NCI-H1694 treated with DMSO at 0.1 percent for 48 hours (cell line): Measurements from ENCODE around the gene DIS3.
"Not testable (repeated sequence)": the region's sequence is repeated elsewhere in the genome, so short reads cannot be mapped to it uniquely, and the experiment has no call there.

Experiments
- DNase-seq: peaks from one replicate; lab custom pipeline; 2025; lab: John Stamatoyannopoulos, UW

Gene DIS3, protein sequence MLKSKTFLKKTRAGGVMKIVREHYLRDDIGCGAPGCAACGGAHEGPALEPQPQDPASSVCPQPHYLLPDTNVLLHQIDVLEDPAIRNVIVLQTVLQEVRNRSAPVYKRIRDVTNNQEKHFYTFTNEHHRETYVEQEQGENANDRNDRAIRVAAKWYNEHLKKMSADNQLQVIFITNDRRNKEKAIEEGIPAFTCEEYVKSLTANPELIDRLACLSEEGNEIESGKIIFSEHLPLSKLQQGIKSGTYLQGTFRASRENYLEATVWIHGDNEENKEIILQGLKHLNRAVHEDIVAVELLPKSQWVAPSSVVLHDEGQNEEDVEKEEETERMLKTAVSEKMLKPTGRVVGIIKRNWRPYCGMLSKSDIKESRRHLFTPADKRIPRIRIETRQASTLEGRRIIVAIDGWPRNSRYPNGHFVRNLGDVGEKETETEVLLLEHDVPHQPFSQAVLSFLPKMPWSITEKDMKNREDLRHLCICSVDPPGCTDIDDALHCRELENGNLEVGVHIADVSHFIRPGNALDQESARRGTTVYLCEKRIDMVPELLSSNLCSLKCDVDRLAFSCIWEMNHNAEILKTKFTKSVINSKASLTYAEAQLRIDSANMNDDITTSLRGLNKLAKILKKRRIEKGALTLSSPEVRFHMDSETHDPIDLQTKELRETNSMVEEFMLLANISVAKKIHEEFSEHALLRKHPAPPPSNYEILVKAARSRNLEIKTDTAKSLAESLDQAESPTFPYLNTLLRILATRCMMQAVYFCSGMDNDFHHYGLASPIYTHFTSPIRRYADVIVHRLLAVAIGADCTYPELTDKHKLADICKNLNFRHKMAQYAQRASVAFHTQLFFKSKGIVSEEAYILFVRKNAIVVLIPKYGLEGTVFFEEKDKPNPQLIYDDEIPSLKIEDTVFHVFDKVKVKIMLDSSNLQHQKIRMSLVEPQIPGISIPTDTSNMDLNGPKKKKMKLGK

DNA sequence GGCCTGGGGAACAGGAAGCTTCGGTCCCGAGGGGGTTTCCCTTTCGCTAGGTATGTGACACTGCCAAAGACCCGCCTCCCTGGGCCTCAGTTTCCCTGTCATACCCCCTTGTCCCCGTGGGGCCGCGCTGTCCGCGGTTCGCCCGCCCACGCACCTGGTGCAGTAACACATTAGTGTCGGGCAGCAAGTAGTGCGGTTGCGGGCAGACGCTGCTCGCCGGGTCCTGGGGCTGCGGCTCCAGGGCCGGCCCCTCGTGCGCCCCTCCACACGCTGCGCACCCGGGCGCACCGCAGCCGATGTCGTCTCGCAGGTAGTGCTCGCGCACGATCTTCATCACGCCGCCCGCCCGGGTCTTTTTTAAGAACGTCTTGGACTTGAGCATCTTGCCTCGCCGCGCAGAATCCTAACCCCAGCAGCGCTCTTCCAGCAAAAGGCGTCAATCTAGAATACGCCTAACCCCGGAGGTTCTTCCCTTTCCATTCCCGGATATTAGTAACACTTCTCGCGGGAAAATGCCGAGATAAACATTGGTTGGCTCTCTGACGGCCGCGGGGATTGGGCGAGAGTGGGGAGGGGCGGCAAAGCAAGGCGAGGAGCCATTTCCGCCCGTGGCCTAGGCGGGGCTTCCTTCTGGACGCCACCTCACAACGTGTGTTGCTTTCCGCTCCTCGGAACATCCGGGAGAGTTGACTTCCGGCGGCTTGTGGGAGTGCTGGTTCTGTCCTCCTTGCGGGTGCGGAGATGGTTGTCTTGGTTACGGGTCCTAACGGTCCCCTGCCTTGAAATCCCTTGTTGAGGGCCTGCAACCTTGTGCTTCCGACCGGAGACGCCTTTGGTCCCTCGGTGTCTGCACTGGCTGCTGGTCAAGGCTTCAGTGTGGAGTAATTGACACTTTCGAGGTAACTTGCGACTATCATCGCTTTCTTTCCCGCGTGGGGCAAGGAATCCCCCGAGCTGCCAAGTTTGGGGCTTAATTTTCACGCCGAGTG is at the start of gene DIS3, which contains the start of gene PIBF1:
TSS of gene DIS3 (minus strand) at position 450 of the 989 bp plus-strand sequence. CDS start at position 382, 68 bp downstream.
TSS of gene PIBF1 (plus strand) at position 683 of the 989 bp plus-strand sequence. CDS start 1,337 bp downstream, outside the sequence.
- DNase-seq = peak; percentile 97

DNA sequence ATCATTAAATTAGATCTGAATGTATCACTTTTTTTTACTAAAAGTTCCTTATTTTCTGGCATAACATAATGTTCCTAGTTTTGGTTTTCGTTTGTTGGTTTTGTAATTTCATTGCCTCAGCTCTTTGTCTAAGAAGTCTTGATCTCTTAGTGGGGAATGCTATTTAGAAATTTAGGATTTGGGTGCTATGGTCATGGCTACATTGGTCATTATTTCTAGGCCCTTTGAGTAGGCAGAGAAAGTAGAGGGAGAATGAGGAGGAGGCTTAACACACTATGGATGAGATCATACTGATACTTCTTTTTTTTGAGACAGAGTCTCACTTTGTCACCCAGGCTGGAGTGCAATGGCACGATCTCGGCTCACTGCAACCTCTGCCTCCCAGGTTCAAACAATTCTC is 42.0 kb upstream of the DIS3 start:
- no peak for DNase-seq

DNA sequence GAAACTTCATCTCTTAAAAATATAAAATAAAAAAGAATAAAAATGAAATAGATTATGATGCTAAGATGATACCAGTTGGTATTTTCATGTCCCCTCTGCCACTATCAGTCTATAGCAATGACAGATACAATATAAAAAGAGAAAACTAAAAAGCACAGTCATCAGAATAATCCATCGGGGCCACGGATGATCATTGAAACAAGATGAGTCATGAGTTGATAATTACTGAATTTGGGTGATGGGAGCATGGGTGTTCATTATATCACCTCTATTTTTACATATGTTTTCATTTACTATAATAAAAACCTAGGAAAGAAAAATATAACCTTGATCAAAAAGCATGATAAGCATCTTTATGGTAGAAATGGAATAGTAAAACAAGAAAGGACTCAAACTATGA is 41.4 kb upstream of the DIS3 start:
- no peak for DNase-seq

DNA sequence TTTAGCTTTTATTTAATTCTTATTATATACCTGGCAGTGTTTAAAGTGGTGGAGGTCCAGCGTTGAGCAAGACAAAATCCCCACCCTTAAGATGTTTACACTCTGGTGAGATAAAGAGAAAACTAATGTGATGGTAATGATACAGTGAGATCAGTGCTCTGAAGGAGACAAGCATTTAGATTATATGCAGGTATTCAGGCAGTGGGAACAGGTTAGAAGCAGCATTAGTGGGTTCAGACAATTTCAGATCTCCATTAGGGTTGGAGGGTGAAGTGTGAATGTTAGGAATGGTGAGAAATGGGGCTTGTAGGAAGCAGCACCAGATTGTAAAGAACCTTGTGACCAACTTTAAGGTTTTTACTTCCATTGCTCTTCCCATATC is 39.2 kb upstream of the DIS3 start:
- no peak for DNase-seq

DNA sequence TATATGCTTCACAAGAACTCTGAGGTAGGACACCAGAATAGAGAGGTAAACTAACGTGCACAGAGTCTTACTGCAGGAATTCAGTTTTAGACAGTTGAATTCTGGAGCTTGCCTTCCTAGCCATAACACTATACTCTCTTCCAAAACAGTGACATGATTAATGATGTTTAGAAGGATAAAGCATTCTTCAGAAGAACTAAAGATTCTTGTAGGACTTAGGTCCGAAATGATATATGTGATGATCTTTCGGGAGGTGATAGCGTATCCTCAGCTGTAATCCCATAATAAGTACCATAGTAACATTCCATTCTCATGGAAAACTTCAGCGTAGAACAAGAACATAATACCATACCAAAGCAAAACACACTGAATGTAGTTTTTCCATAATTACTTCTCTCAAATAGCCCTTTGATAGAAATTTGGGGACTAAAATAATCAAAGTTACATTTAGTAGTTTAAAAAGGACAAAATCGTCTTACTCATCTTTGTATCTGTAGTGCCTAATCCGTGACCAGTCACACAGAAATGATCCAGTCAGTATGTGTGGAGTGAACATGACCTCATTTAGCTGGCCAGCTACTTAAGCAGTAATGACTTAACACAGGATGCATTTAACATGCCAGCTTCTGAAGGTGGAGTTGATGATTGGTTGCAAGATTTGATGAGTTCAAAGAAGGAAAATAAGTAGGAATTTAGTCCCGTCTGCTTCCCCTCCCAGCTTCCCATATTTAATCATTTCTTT is 38.6 kb upstream of the DIS3 start:
- DNase-seq = no peak

DNA sequence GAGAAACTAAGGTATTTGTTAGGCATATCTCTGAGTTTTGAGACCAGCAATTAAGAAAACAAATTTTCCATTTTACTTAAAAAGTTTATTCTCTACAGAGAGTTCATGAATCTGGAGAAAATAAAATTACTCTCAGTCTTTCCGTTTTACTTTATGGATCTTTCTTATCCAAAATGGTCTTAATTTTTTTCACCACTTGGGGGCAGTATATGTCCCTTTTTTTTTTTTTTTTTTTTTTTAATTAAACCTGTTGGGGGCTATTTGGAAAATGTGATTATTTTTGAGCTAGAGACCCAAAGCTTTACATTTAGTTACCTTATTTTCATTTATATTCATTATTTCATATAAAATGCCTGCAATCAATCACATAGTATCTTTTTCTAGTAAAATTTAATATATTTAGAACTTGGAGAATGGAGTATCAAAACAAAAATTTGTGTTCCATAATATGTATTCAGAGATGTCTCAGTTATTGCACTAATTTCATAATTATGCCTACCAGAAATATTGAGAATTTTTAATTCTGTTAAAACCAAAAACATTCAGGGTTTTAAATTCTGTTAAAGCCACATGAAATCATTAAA is 27.3 kb upstream of the DIS3 start:
- DNase-seq = peak; percentile 8

DNA sequence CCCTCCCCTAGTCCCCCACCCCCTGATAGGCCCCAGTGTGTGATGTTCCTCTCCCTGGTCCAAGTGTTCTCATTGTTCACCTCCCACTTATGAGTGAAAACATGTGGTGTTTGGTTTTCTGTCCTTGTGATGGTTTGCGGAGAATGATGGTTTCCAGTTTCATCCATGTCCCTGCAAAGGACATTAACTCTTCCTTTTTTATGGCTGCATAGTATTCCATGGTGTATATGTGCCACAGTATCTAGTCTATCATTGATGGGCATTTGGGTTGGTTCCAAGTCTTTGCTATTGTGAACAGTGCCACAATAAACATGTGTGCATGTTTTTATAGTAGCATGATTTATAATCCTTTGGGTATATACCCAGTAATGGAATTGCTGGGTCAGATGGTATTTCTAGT is 24.8 kb upstream of the DIS3 start:
- not testable (repeated sequence) for DNase-seq

DNA sequence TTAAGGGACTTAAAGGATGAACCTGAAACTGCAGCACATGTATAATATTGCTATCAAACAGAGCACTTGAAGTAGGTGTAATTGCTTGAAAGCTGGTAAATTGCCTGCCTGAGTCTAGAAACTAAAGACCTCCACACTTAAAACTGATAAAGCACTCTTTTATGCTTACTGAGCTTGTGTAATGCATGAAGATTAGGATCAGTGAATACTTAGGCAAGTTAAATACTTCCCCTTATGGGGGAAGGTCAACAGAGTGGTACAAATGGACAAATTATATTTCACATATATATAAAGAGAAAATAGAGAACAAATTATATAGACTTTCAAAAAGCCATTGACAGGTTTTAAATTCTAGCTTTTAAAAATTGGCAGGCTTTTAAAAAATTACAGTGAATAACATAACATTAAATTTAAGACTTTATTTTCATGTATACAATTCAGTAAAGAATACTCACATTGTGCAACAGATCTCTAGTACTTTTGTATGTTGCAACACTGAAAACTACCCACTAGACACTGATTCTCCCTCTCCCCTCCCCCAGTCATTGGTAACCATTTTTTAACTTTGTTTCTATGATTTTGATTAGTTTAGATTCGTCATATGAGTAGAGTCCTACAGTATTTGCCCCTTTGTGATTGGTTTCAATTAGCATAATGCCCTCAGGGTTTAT is 24.1 kb upstream of the DIS3 start:
- no peak for DNase-seq

DNA sequence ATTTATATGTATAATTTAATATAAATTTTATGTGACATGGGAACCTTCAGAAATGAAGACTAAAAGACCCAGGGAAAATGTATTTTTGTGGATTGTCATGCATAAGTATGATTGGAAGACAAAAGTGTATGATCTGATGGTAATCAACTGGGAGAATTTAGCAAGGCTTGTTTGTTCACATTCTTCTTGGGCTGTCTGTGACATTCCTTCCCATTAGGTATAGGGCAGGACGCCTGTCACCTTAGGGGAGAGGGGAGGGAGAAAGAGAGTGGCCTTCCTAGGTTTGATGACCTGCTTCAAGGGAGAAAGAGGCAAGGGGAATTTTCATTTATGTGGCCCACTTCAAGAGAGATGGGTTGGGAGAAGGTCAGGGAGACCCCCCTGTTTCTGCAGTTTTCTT is 22.6 kb upstream of the DIS3 start:
- no peak for DNase-seq

DNA sequence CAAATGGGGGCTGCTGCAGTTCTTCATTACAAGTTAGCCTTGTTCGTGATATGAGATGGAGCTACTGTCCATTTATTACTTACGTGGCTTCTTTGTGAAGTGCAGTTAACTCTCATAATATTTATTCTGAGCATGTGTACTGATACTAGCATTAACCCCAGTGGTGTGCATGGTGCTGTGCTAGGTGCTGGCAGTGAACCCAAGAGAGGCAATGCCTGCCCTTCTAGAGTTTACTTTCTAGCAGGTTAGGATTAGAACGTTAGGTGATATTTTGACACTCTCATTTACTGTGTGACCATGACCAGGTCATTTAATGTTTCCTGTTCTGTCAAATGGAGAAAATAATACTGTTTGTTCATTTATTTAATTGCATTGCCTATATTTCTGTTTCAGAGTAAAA is 17.1 kb upstream of the DIS3 start:
- DNase-seq = no peak

DNA sequence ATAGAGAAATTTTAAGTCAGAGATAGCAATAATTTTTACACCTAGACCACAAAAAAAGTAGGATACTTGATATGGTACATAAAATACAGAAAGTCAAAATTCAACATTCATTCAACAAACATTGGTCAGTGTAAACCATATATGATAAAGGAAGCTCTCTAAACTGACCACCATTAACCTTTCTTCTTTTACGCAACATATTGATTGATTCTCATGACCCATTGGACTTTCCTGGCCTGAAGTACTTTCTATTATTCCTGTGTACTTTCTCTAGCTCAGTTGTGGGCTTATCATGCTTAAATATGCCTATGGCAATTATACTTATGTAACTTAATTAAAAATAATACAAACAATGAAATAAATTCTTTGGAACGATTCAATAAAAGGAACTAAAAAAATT is 10.9 kb upstream of the DIS3 start:
- DNase-seq = no peak

DNA sequence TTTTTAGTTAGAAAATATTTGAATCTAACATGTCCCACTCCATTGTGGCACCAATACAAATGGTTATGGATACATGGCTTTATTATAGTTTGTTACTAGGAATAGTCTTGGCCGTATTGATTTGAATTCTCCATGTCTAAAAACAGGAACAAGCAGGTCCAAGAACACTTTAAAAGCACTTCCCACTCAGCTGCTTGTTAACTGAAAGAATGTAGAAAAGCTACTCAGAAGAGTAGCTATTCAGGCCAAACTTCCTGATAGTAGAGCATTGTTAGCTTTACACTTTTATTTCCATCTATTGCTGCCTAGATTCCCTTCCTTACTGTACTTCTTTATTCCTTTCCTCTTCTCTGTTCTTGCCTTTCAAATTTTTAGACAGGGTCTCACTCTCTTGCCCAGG is 7.1 kb upstream of the DIS3 start:
- no peak for DNase-seq

DNA sequence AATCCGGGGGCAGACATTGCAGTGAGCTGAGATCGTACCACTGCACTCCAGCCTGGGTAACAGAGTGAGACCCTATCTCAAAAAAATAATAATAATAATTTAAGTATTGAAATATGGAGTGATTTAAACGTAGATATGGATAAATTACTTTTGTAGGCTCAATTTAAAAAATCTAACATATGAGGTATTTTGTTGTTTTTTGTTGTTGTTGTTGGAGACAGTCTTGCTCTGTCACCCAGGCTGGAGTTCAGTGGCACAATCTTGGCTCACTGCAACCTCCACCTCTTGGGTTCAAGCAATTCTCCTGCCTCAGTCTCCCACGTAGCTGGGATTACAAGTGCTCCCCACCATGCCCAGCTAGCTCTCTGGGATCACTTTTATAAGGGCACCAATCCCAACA is 3.0 kb upstream of the DIS3 start:
- DNase-seq = not testable (repeated sequence)

DNA sequence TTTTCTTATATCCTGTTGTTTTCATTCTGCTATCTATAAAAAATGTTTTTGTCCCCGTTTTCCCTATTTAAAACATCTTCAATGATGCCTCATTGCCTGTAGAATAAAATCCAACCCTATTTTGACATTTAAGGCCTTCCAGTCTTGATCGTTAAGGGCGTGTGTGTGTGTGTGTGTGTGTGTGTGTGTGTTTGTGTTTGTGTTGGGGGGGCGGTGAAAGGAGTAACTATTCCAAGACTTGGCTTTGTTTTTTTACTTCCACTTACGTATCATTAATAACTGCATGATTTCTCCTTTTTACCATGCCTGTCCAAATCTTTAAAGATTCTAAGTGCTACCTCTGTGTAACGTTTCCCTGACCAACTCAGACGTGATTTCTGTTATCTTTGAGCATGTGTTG is 1.0 kb upstream of the DIS3 start:
- no peak for DNase-seq

DNA sequence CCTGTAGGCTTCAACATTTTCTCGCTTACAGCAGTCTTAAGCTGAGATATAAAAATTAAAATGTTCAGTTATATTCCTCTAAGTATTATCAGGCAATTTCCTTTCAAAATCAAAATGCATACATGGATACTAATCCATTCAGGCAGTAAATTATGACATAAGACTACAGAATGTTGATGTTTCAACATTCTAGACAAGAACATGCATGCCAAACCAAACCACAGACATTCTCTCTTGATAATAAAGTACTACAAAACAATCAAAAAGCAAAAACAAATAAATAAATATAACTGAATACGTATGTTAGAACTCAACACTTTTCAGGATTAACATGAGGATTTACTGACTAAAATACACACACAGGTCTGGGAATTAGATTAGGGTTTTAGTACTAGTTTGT is 7.7 kb downstream of the DIS3 start:
- DNase-seq = no peak

DNA sequence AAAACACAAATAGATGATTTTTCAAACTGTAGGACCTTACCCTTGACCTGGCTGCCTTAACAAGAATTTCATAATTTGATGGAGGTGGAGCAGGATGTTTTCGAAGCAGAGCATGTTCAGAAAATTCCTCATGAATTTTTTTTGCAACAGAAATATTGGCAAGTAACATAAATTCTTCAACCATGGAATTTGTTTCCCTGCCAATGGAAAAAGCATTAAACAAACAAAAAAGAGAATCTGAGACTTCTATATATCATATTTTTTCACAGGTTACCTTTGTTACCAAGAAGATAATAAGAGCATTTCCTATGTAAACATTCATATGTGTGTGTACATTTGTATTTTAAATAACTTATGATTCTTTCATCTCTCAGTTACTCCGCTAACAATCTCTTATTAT is 18.3 kb downstream of the DIS3 start:
- DNase-seq = no peak

DNA sequence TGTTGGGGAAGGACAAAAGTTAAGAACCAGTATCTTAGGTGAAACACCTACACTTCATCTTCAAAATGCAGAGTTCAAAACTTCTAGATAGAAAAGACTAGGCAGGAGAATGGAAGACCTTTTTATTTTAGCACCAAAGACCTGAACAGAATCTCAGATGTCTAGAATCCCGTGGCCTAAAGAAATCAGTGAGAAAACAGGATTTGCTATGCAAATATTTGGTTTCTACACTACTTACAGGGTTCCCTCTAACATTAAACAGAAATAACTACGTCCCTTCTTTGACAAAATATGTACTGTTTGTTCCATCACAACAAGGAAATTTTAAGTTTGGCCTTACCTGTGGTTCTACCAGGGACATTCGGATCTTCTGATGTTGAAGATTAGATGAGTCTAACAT is 21.5 kb downstream of the DIS3 start:
- no peak for DNase-seq

DNA sequence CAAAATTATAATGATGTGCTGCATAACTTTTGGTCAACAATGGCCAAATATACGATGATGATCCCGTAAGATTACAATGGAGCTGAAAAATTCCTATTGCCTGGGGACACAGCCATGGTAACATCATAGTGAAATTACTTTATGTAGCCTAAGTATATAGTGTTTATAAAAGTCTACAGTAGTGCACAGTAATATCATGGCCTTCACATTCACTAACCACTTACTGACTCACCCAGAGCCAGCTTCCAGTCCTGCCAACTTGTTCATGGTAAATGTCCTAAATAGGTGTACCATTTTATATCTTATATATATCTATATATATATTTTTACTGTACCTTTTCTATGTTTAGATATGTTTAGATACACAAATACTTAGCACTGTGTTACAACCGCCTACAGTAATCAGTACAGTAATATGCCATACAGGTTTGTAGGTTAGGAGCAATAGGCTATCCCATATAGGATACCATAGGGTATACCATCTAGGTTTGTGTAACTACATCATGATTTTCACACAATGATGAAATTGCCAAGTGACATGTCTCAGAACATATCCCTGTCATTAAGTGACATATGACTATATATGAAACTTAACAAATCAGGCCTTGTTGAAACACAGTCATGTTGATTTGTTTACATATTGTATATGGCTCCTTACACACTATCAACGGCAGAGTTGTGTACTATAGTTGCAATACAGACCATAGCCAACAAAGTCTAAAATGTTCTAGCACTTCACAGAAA is 23.7 kb downstream of the DIS3 start:
- DNase-seq = no peak

DNA sequence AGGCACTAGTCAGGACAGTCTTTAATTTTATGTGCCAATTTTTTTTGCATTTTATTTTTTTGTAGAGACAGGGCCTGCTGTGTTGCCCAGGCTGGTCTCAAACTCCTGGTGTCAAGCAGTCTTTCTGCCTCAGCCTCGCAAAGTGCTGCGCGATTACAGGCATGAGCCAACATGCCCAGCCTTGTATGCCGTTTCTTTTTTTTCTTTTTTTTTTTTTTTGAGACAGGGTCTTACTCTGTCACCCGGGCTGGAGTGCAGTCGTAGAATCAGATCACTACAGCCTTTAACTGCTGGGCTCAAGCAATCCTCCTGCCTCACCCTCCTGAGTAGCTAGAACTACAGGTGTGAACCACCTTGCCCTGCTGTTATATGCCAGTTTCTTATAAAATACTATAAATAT is 27.6 kb downstream of the DIS3 start:
- DNase-seq = no peak
